MCF 10A (cell line): Measurements from ENCODE around the gene RASL11A. TPM values are rescaled to one million over a fixed set of nuclear protein-coding genes. Genes with fewer than 3 reads are reported as not detected.

Experiments used
- BruUV-seq: library from RNA; stranded (reverse); fragments of 400-500 nt; replicated peaks from 2 replicates; lab custom pipeline; 2021; lab: Mats Ljungman, UMichigan
- CTCF ChIA-PET: fragments of 300-600 bp; sonication (Branson Sonifier 250); formaldehyde crosslinking; extraction: SDS; loops from one replicate; lab custom pipeline; 2021; ENCODE audit warnings: antibody characterized with exemption, inconsistent platforms; lab: Yijun Ruan, JAX
- POLR2A ChIA-PET: fragments of 300-600, 350-650 bp; sonication (Branson Sonifier 250); formaldehyde crosslinking; extraction: SDS; loops from one replicate; lab custom pipeline; 2020; ENCODE audit warnings: antibody characterized with exemption, inconsistent platforms; lab: Yijun Ruan, JAX
- DNase-seq: peaks from one replicate; pipeline ENCODE4 v3.0.0-alpha.2; 2018; ENCODE audit not compliant: unreplicated experiment
- H3K27ac Mint-ChIP-seq: one replicate; pipeline ENCODE4 v1.8.0; 2022; ENCODE audit warnings: mild to moderate bottlenecking, low read depth, mixed read lengths; ENCODE audit not compliant: unreplicated experiment
- H3K27me3 Mint-ChIP-seq: one replicate; pipeline ENCODE4 v1.8.0; 2022; ENCODE audit warnings: mixed read lengths; ENCODE audit not compliant: insufficient read depth, unreplicated experiment
- H3K36me3 Mint-ChIP-seq: one replicate; pipeline ENCODE4 v1.8.0; 2022; ENCODE audit warnings: mild to moderate bottlenecking, moderate library complexity, mixed read lengths; ENCODE audit not compliant: insufficient read depth, unreplicated experiment
- H3K4me1 Mint-ChIP-seq: one replicate; pipeline ENCODE4 v1.8.0; 2022; ENCODE audit warnings: mixed read lengths; ENCODE audit not compliant: insufficient read depth, unreplicated experiment
- H3K4me3 Mint-ChIP-seq: one replicate; pipeline ENCODE4 v1.8.0; 2022; ENCODE audit warnings: mild to moderate bottlenecking, moderate library complexity, mixed read lengths; ENCODE audit not compliant: unreplicated experiment
- H3K9me3 Mint-ChIP-seq: one replicate; pipeline ENCODE4 v1.8.0; 2022; ENCODE audit warnings: mixed read lengths; ENCODE audit not compliant: unreplicated experiment
- CTCF ChIP-seq: fragments of 200-600 bp; IDR thresholded peaks from one replicate; pipeline ENCODE4 v1.8.0; 2022; ENCODE audit warnings: antibody characterized with exemption, mild to moderate bottlenecking; ENCODE audit not compliant: unreplicated experiment
- intact Hi-C: fragments of 100-400 bp; cut with micrococcal nuclease; formaldehyde crosslinking; loops from 2 replicates; pipeline ENCODE4 v1.14.1; 2022
- total RNA-seq: library from RNA; stranded (reverse); gene quantifications from 2 replicates; pipeline ENCODE4 v1.2.3, GENCODE V29; 2022

RASL11A gene
- total RNA-seq, 1 experiment from 2014 or later = 0.98 TPM

- no TSS peak for BruUV-seq
- H3K9me3 Mint-ChIP-seq = no peaks in the 10 kb centered on the region
- H3K4me3 Mint-ChIP-seq = no peak overlapping the region
- no peak for DNase-seq
- H3K36me3 Mint-ChIP-seq = no peaks in the 10 kb centered on the region
- ChIA-PET CTCF (no interaction called here), POLR2A (no interaction called here)
- H3K27me3 Mint-ChIP-seq = no peaks in the 10 kb centered on the region
- intact Hi-C loops = no loop called here
- peaks cover 17% of the 10 kb centered on the region for H3K4me1 Mint-ChIP-seq
- H3K27ac Mint-ChIP-seq = no peak overlapping the region
- TF ChIP-seq CTCF = no peak
Measured at GRCh38 chr13:27308941-27309340, 38.3 kb downstream of the RASL11A start.

- POLR2A ChIA-PET = interaction anchor here (1.2 to 1.4 kb wide), 2 partner anchors 9 to 58 kb away, joined by 3 to 7 read pairs; partner anchors contain the start of gene RPL21
- Mint-ChIP-seq H3K4me1 (peaks cover 17% of the 10 kb centered on the region), H3K27ac (no peak overlapping the region), H3K27me3 (no peaks in the 10 kb centered on the region), H3K36me3 (no peaks in the 10 kb centered on the region), H3K4me3 (no peak overlapping the region), H3K9me3 (no peaks in the 10 kb centered on the region)
- no peak for TF ChIP-seq CTCF
- intact Hi-C loops = no loop called here
- no peak for DNase-seq
- no TSS peak for BruUV-seq
- CTCF ChIA-PET = interaction anchor here (0.6 kb wide), 1 partner anchor 317 kb away, joined by 3 read pairs; no protein-coding TSS in a partner anchor
Measured at GRCh38 chr13:27309401-27309958, 38.9 kb downstream of the RASL11A start.

GRCh38 chr13:27309967-27310598 is 39.5 kb downstream of the RASL11A start:
- H3K36me3 Mint-ChIP-seq = no peaks in the 10 kb centered on the region
- peaks cover 17% of the 10 kb centered on the region for H3K4me1 Mint-ChIP-seq
- BruUV-seq = no TSS peak
- H3K4me3 Mint-ChIP-seq = no peak overlapping the region
- ChIA-PET CTCF (interaction anchor here (0.6 to 0.8 kb wide), 2 partner anchors 318 to 603 kb away, joined by 3 to 4 read pairs; no protein-coding TSS in a partner anchor), POLR2A (interaction anchor here (1.2 to 1.4 kb wide), 2 partner anchors 9 to 59 kb away, joined by 3 to 7 read pairs; partner anchors contain the start of gene RPL21)
- H3K9me3 Mint-ChIP-seq = no peaks in the 10 kb centered on the region
- peak; percentile 60 for DNase-seq
- intact Hi-C loops = no loop called here
- H3K27ac Mint-ChIP-seq = no peak overlapping the region
- no peaks in the 10 kb centered on the region for H3K27me3 Mint-ChIP-seq
- no peak for TF ChIP-seq CTCF

GRCh38 chr13:27310946-27311345 is 40.3 kb downstream of the RASL11A start:
- H3K27ac Mint-ChIP-seq = no peak overlapping the region
- peaks cover 17% of the 10 kb centered on the region for H3K4me1 Mint-ChIP-seq
- H3K4me3 Mint-ChIP-seq = no peak overlapping the region
- DNase-seq = no peak
- CTCF ChIA-PET = no interaction called here
- intact Hi-C loops = no loop called here
- POLR2A ChIA-PET = no interaction called here
- H3K36me3 Mint-ChIP-seq = no peaks in the 10 kb centered on the region
- H3K9me3 Mint-ChIP-seq = no peaks in the 10 kb centered on the region
- BruUV-seq = no TSS peak
- peaks cover 2% of the 10 kb centered on the region for H3K27me3 Mint-ChIP-seq
- no peak for TF ChIP-seq CTCF
